ENCODE results near the gene FRMPD1.
A peak's percentile ranks its signal among the peaks of the same experiment; 100 is the strongest.
"Not testable (repeated sequence)": the region's sequence is repeated elsewhere in the genome, so short reads cannot be mapped to it uniquely, and the experiment has no call there.

The FRMPD1 gene

DNA sequence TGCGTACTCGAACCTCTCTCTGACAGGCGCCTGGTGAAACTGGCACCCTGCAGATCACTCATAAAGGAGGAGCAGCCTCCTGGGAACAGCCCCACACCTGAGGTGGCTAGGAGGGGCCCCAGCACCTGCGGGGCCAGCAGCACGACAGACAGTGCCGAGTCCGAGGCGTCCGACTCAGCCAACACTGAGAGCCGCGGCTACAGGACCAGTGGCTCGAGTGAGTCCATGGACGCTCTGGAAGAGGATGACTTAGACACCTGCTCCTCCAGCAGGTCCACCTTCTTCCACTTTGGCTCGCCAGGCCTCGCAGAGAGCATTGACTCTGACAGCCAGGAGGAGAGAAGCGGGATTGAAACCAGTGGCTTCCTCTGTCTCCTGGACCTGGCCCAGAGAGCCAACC, 89.4 kb downstream of the FRMPD1 start:
- no peak for FAIRE-seq

- FAIRE-seq, result no peak
Measured at GRCh38 chr9:37740631-37741328, 90.0 kb downstream of the FRMPD1 start.

DNA sequence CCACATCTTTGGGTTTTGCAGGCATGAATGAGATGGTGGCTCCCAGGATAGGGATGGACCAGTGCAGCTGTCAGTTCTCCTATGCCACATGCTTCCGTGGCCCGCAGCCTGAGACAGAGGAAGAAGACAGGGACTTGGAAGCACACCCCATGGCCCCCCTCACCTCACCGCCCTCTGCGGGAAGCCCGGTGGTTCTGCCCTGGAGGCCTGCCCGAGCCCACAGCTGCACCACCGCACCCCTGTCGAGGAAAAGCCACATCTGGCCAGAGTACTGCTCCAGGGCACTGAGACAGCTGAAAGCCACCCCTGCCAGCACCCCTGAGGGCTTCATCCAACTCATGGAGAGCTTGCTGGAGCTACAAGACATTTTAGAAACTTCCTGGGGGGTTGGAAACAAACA, 95.2 kb downstream of the FRMPD1 start:
- no peak for FAIRE-seq

- no peak for FAIRE-seq
Measured at GRCh38 chr9:37746448-37747270, 95.9 kb downstream of the FRMPD1 start.

DNA sequence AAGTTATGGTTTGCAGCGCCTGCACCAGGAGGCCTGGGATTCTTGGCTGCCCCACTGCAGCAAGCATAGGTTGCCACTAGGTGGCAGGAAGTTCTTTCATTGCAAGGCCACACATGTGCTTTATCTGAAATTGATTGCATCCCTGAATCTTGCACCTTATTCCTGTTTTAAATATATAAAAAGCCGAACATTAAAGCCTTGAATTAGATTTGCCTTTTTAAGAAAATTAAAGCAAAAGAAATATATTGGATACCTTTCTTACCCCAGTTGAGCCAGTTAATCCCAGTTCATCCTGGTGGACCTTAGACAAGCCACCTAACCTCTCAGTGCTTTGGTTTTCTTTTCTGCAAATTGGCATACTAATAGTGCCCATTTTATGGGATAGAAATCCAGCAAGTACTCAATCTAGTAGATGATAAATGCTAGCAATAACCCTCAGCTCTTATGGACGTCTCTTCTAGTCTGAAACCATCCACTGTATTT, 96.6 kb downstream of the FRMPD1 start:
- FAIRE-seq, result peak; percentile 85

DNA sequence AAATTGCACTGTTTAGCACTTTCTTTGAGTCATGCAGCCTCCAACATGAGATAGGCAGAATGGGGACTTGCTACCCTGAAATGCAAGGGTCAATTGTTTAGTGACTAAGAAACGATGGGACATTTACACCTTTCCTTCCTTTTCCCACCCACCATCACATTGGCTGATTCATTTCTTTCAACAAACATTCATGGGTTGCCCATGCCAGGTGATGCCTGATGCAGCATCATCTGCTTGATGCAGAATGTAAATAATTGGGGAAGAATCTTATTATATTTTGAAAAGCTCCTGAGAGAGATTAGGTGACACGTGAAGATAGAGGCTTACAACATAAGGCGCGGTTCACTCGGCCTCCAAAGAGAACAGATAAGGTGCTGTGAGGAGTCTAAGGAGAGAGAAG, 98.4 kb downstream of the FRMPD1 start:
- no peak for FAIRE-seq

DNA sequence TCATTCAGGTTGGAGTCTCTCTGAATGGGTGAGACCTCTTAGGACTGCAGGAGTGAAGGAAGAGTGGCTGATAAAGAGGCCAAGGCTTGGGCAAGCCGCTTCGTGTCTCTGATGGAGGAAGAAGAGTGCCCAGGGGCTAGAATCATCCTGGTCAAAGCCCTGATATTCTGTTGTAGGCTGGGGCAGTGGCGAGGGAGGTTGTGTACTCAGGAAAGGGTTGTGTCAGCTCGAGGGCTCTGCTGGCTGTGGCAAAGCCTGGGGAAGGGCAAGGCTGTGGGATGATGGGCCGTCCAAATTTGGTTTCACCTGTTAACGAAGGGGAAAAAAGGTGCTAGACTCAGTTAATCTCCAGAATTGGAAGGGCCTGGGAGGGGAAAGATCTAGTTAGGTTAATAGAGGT, 100.4 kb downstream of the FRMPD1 start:
- FAIRE-seq, result no peak

DNA sequence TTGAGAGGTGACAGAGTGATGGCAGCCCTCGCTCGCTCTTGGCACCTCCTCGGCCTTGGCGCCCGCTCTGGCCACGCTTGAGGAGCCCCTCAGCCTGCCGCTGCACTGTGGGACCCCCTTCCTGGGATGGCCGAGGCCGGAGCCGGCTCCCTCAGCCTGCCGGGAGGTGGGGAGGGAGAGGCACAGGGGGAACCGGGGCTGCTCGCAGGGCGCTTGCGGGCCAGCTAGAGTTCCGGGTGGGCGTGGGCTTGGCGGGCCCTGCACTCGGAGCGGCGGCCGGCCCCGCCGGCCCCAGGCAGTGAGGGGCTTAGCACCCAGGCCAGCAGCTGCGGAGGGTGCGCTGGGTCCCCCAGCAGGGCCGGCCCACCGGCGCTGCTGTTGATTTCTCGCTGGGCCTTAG, 101.0 kb downstream of the FRMPD1 start:
- FAIRE-seq, result not testable (repeated sequence)

GRCh38 chr9:37752112-37752511, 101.4 kb downstream of the FRMPD1 start:
- FAIRE-seq, result not testable (repeated sequence)

DNA sequence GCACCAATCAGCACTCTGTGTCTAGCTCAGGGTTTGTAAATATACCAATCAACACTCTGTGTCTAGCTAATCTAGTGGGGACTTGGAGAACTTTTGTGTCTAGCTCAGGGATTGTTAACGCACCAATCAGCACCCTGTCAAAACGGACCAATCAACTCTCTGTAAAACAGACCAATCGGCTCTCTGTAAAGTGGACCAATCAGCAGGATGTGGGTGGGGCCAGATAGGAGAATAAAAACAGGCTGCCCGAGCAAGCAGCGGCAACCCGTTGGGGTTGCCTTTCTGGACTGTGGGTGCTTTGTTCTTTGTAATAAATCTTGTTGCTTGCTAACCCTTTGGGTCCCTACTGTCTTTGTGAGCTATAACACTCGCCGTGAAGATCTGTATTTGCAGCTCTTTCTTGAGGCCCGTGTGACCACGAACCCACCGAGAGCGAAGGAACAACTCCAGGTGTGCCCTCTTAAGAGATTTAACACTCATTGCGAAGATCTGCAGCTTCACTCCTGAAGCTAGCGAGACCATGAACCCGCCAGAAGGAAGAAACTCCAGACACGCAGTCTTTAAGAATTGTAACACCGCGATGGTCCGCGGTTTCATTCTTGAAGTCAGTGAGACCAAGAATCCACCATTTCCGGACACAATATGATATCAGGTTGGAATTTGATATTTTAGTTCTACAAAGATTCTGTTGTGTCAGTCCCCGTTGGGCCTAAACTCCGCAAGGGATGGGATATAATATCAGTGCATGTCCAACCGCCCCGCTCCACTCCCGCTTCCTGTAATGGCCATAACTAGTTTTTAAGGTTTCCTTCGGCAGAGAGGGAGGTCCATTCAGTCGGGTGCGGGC, 102.1 kb downstream of the FRMPD1 start:
- FAIRE-seq, result no peak

GRCh38 chr9:37753489-37754190, 102.9 kb downstream of the FRMPD1 start, which contains the start of gene TRMT10B:
TSS of gene TRMT10B (plus strand) at chr9:37753805. CDS start at chr9:37761932, 8,127 bp downstream.
- FAIRE-seq, result no peak

GRCh38 chr9:37758747-37759146, 108.0 kb downstream of the FRMPD1 start:
- no peak for FAIRE-seq

DNA sequence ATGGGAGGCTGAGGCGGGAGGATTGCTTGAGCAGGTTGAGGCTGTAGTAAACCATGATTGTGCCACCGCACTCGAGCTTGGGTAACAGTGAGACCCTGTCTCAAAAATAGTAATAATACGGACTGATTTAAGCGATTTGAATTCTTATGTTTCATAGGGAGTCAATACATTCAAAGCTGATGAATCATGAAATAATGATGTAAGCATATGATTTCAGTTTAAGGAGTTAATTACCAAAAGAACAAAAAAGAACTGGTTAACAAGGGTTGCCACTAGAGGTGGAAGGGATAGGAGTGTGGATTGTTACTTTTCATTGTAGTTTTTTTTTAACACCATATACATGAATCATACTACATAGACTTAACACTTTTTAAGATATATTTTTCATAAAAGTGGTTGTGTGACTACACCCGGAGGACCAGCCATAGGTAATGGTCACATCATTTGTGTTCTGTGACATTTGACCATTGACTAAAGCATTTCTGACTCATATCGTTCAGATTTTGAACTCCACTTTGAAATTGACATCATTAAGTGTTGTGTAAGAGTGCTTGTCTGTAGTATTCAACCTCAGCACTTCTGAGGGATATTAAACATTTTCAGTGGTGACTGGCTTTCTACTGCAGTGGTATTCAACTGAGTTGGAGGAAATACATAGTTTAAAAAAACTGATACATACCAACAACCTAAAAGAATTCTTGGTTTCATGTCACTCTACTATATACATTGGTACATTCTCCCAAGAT, 109.8 kb downstream of the FRMPD1 start:
- FAIRE-seq, result no peak

DNA sequence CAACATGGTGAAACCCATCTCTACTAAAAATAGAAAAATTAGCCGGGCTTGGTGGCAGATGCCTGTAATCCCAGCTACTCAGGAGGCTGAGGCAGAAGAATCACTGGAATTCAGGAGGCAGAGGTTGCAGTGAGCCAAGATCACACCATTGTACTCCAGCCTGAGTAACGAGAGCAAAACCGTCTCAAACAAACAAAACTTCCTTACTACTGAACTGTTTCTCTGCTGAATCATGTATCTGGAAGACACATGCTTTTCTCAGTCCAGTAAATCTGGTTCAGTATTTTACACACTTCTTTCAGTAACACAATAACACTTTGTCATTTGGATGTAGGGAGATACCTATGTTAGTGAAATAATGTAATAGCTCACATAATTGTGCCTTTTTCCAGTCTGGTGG, 110.8 kb downstream of the FRMPD1 start:
- FAIRE-seq, result no peak

DNA sequence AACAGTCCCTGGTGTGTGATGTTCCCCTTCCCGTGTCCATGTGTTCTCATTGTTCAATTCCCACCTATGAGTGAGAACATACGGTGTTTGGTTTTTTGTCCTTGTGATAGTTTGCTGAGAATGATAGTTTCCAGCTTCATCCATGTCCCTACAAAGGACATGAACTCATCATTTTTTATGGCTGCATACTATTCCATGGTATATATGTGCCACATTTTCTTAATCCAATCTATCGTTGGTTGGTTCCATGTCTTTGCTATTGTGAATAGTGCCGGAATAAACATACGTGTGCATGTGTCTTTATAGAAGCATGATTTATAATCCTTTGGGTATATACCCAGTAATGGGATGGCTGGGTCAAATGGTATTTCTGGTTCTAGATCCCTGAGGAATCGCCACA, 114.5 kb downstream of the FRMPD1 start:
- FAIRE-seq, result not testable (repeated sequence)

DNA sequence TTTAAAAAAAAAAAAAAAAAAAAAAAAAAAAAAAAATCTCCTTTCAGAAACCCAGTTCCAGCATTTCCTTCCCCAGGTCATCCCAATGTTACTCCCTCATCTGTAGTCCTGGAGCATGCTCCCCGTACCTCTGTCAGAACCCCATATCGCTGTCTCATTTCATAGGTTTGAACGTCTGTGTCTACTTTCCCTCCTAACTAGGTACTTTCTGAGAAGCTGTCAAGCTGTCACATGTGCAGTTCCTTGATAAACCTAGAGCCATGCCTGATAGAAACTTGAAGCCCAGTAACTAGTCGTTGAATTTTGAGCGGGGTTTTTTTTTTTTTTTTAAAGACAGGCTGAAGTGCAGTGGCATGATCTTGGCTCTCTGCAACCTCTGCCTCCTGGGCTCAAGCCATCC, 118.6 kb downstream of the FRMPD1 start:
- no peak for FAIRE-seq

DNA sequence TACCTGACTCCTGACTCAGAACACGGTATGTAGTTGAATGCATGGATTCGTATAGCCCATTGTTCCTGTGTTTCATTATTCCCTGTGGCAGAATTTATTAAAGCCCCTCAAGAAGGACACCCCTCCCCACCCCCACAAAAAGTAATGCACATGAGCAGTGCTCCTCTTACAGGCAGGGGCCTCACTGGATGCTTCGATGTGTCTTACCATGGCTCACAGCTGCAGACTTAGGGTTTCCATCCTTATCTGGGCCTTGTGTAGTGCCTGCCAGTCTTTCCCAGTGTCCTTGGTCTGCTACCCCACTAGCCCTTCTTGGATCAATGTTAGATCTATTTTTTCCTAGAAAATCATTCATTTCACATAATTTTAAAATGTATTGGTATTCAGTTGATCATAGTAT, 119.2 kb downstream of the FRMPD1 start:
- FAIRE-seq, result no peak

DNA sequence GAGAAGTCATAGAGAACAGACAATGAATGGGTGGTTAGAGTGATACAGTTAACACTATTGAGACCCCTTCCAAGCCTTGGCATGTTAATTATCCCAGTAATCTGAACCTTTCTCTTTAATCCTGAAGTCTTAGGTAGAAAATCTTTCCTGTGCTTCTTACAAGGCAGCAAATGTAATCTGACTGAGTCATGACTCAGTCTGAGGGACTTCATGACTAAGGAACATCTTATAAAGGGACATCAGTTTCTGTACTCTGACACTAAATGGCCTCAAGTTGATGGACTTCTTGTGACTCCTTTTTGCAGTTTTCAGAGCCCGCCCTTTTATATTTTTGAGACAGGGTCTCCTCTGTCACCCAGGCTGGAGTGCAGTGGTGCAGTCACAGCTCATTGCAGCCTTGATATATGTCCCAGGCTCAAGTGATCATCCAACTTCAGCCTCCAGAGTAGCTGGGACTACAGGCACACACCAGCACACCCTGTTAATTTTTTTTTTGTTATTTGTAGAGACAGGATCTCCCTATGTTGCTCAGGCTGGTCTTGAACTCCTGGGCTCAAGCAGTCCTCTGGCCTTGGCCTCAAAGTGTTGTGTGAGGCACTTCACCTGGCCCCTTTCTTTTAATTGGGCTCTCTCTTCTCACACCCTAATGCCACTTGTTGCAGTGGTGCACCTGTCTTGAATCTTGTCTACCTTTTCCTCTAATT, 124.6 kb downstream of the FRMPD1 start:
- no peak for FAIRE-seq

- FAIRE-seq, result no peak
Measured at GRCh38 chr9:37776328-37776727, 125.6 kb downstream of the FRMPD1 start.

- FAIRE-seq, result no peak
Measured at GRCh38 chr9:37778534-37778933, 127.8 kb downstream of the FRMPD1 start.

- FAIRE-seq, result no peak
Measured at GRCh38 chr9:37784291-37784615, 133.5 kb downstream of the FRMPD1 start.
